IMR-90 (cell line): ENCODE data around the gene FARP1. TPM values are rescaled to one million over a fixed set of nuclear protein-coding genes. Genes with fewer than 3 reads are reported as not detected.

Source experiments
- ATAC-seq: fragments of 200-7000 bp; cut with Tn5 transposase; 2 replicates; pipeline ENCODE4 v1.9.1; 2020; ENCODE audit warnings: low read depth, mild to moderate bottlenecking, moderate library complexity
- BruUV-seq: library from RNA; stranded (reverse); fragments of 400-500 nt; replicated peaks from 2 replicates; lab custom pipeline; 2021; lab: Mats Ljungman, UMichigan
- CTCF ChIA-PET: fragments of 300-600 bp; formaldehyde crosslinking; extraction: SDS; loops from one replicate; lab custom pipeline; 2021; ENCODE audit warnings: antibody characterized with exemption; lab: Yijun Ruan, JAX
- POLR2A ChIA-PET: fragments of 300-600 bp; sonication (Branson Sonifier 250); formaldehyde crosslinking; loops from one replicate; lab custom pipeline; 2022; ENCODE audit warnings: antibody characterized with exemption; ENCODE audit not compliant: unreplicated experiment; lab: Charles Lee
- DNase-seq: peaks from one replicate; pipeline ENCODE4 v3.0.0; 2013
- H2AFZ ChIP-seq: replicated peaks from 2 replicates; pipeline ENCODE3; 2013; ENCODE audit warnings: low read length, mild to moderate bottlenecking; ENCODE audit not compliant: poor library complexity
- H2AK5ac ChIP-seq: 2 replicates; pipeline ENCODE4 v1.6.1; 2013; ENCODE audit warnings: low read depth, low read length, inconsistent platforms
- H2AK9ac ChIP-seq: replicated peaks from 2 replicates; pipeline ENCODE3; 2013; ENCODE audit warnings: mild to moderate bottlenecking, low read depth, low read length, moderate library complexity; ENCODE audit not compliant: poor library complexity
- H2BK120ac ChIP-seq: 2 replicates; pipeline ENCODE4 v1.6.1; 2013; ENCODE audit warnings: low read depth, low read length, inconsistent platforms
- H2BK15ac ChIP-seq: 3 replicates; pipeline ENCODE4 v1.6.1; 2013; ENCODE audit warnings: low read depth, low read length, inconsistent platforms
- H2BK20ac ChIP-seq: 2 replicates; pipeline ENCODE4 v1.6.1; 2013; ENCODE audit warnings: low read depth, mild to moderate bottlenecking, inconsistent platforms, low read length, moderate library complexity
- H2BK5ac ChIP-seq: 2 replicates; pipeline ENCODE4 v1.6.1; 2013; ENCODE audit warnings: mild to moderate bottlenecking, low read depth, low read length, inconsistent platforms; ENCODE audit not compliant: poor library complexity, severe bottlenecking
- H3K14ac ChIP-seq: replicated peaks from 2 replicates; pipeline ENCODE4 v1.6.1; 2013; ENCODE audit warnings: low read depth, low read length, inconsistent platforms
- H3K18ac ChIP-seq: 2 replicates; pipeline ENCODE4 v1.6.1; 2013; ENCODE audit warnings: low read depth, low read length, control low read depth
- H3K23ac ChIP-seq: 2 replicates; pipeline ENCODE4 v1.6.1; 2013; ENCODE audit warnings: low read depth, low read length, inconsistent platforms
- H3K27ac ChIP-seq: 2 replicates; pipeline ENCODE4 v1.5.1; 2013; ENCODE audit warnings: mild to moderate bottlenecking, control low read depth, low read length; ENCODE audit not compliant: insufficient read depth
- H3K27me3 ChIP-seq: 2 replicates; pipeline ENCODE4 v1.6.1; 2013; ENCODE audit warnings: low read length; ENCODE audit not compliant: control insufficient read depth, insufficient read depth
- H3K36me3 ChIP-seq: 2 replicates; pipeline ENCODE4 v1.6.1; 2013; ENCODE audit warnings: low read length, mixed read lengths; ENCODE audit not compliant: control insufficient read depth, insufficient read depth
- H3K4ac ChIP-seq: 2 replicates; pipeline ENCODE4 v1.6.1; 2013; ENCODE audit warnings: low read depth, low read length, inconsistent platforms
- H3K4me1 ChIP-seq: 2 replicates; pipeline ENCODE4 v1.6.1; 2013; ENCODE audit warnings: low read length, mixed read lengths; ENCODE audit not compliant: control insufficient read depth, insufficient read depth
- H3K4me2 ChIP-seq: 2 replicates; pipeline ENCODE4 v1.6.1; 2013; ENCODE audit warnings: low read depth, mild to moderate bottlenecking, control low read depth, low read length, moderate library complexity
- H3K4me3 ChIP-seq: 2 replicates; pipeline ENCODE4 v1.5.1; 2013; ENCODE audit warnings: low read depth, mild to moderate bottlenecking, control low read depth, low read length, moderate library complexity; ENCODE audit not compliant: insufficient read depth
- H3K56ac ChIP-seq: 2 replicates; pipeline ENCODE4 v1.6.1; 2013; ENCODE audit warnings: low read length, inconsistent platforms; ENCODE audit not compliant: insufficient read depth; ENCODE audit errors: extremely low read depth
- H3K79me1 ChIP-seq, 2 experiments: 2 replicates each; pipeline ENCODE4 v1.6.1; 2013; ENCODE audit warnings: low read length in 2 of 2, inconsistent platforms in 1 of 2, low read depth in 1 of 2
- H3K9ac ChIP-seq: 2 replicates; pipeline ENCODE4 v1.6.1; 2013; ENCODE audit warnings: low read depth, low read length, control low read depth
- H3K9me1 ChIP-seq: 2 replicates; pipeline ENCODE4 v1.6.1; 2013; ENCODE audit warnings: low read length, inconsistent platforms; ENCODE audit not compliant: insufficient read depth
- H3K9me3 ChIP-seq: 2 replicates; pipeline ENCODE4 v1.6.1; 2013; ENCODE audit warnings: low read length; ENCODE audit not compliant: control insufficient read depth, insufficient read depth
- H4K20me1 ChIP-seq: 2 replicates; pipeline ENCODE4 v1.6.1; 2013; ENCODE audit warnings: low read length, inconsistent platforms; ENCODE audit not compliant: insufficient read depth
- H4K5ac ChIP-seq: 2 replicates; pipeline ENCODE4 v1.6.1; 2013; ENCODE audit warnings: mild to moderate bottlenecking, low read depth, low read length, control low read depth
- H4K8ac ChIP-seq, 2 experiments: 2 replicates each; pipeline ENCODE4 v1.6.1; 2013; ENCODE audit warnings: low read depth in 2 of 2, low read length in 2 of 2, control low read depth in 1 of 2, inconsistent platforms in 1 of 2
- H4K91ac ChIP-seq: 2 replicates; pipeline ENCODE4 v1.6.1; 2013; ENCODE audit warnings: low read depth, low read length, inconsistent platforms; ENCODE audit not compliant: insufficient read depth
- FOS ChIP-seq: fragments of 150-350 bp; IDR thresholded peaks from 2 replicates; pipeline ENCODE4 v1.6.1; 2016; ENCODE audit warnings: low read depth, low read length
- MXI1 ChIP-seq: IDR thresholded peaks from 2 replicates; pipeline ENCODE4 v1.6.1; 2012; ENCODE audit warnings: low read depth, mild to moderate bottlenecking, low read length, moderate library complexity, borderline replicate concordance
- RAD21 ChIP-seq: IDR thresholded peaks from 2 replicates; pipeline ENCODE4 v1.6.1; 2012; ENCODE audit warnings: low read length, improper control_type of control experiment
- RCOR1 ChIP-seq: IDR thresholded peaks from 2 replicates; pipeline ENCODE4 v1.6.1; 2012; ENCODE audit warnings: mild to moderate bottlenecking, low read length, improper control_type of control experiment; ENCODE audit not compliant: insufficient replicate concordance
- RFX5 ChIP-seq: IDR thresholded peaks from 2 replicates; pipeline ENCODE4 v1.8.0; 2012; ENCODE audit warnings: low read depth, mild to moderate bottlenecking, low read length, moderate library complexity
- SMC3 ChIP-seq: fragments of 150-350 bp; IDR thresholded peaks from 2 replicates; pipeline ENCODE4 v1.6.1; 2016; ENCODE audit warnings: low read depth, mild to moderate bottlenecking, antibody characterized with exemption, low read length, moderate library complexity
- WGBS, 2 experiments: methylation state at CpG; one replicate each; pipeline versions ENCODE4 v1.1.5 to v1.1.7; 2013; ENCODE audit warnings: missing lambda C conversion rate in 2 of 2; ENCODE audit not compliant: insufficient read length in 1 of 2; ENCODE audit errors: extremely low coverage in 2 of 2; 5-methylcytosine and 5-hydroxymethylcytosine counted together
- dilution Hi-C: fragments of 300-500 bp; cut with HindIII; formaldehyde crosslinking; loops from one replicate; pipeline ENCODE4 v1.14.3; 2018; ENCODE audit warnings: low sequenced_read_pairs; ENCODE audit not compliant: unreplicated experiment
- in situ Hi-C: fragments of 300-500 bp; cut with MboI; formaldehyde crosslinking; loops from 3 replicates; pipeline ENCODE4 v1.14.3; 2019; ENCODE audit warnings: low sequenced_read_pairs, inconsistent platforms, mixed read lengths
- intact Hi-C: fragments of 100-400 bp; cut with micrococcal nuclease; formaldehyde crosslinking; loops from 2 replicates; pipeline ENCODE4 v1.10.0; 2022
- polyA plus RNA-seq, 3 experiments: library from polyadenylated mRNA; depleted of rRNA; stranded (reverse); fragments of >200 nt; gene quantifications; 2 replicates each; pipeline ENCODE4 v1.2.3, GENCODE V29; 2012; ENCODE audit warnings: low replicate concordance in 1 of 3
- total RNA-seq: library from RNA; depleted of rRNA; stranded (reverse); fragments of >200 nt; gene quantifications from 2 replicates; pipeline ENCODE4 v1.2.3, GENCODE V29; 2012
- TF ChIP-seq, protein P1 (sequence below): fragments of 150-350 bp; IDR thresholded peaks from 2 replicates; pipeline ENCODE4 v1.6.1; 2017; ENCODE audit warnings: mild to moderate bottlenecking, antibody characterized with exemption, low read length, low read depth

Gene FARP1
- total and polyA plus RNA-seq, 2 of the 4 experiments (the other 2 are of a cell fraction): 39.6 to 57.0 TPM

DNA sequence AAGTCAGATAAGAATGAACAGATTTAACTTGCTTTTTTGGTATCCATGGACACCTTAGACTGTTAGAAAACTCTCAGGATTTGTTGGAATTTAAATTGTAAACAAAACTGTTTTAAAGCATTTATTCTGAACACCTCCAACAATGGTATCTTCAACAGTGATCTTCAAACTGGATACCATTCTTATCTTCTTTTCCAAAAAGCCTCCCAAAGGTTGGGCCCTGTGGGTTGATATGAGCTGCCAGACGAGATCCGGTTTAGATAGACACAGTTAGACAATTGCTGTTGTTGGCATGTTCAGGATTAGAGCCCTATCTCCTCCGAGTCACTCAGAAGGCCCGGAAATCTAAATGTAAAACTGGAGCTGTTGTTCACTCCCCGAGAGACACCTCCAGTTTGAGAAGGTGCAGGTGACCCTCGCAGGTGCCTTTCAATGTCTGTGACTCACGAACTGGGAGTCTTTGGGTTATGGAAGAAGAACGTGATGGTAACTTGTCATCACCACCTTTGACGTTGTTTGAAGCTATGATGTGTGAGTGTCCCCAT is 177.7 kb downstream of the FARP1 start:
- peaks cover 37% of the 10 kb centered on the region for H4K20me1 ChIP-seq
- H3K18ac ChIP-seq: no peak overlapping the region
- peaks cover 11% of the 10 kb centered on the region for H3K4me1 ChIP-seq
- no peak overlapping the region for H2BK20ac ChIP-seq
- H3K9me1 ChIP-seq: peaks cover 37% of the 10 kb centered on the region
- ChIA-PET CTCF (no interaction called here), POLR2A (no interaction called here)
- in situ Hi-C loops: no loop called here
- H3K4me2 ChIP-seq: no peak overlapping the region
- H2BK5ac ChIP-seq: no peak overlapping the region
- TF ChIP-seq, protein P1, sequence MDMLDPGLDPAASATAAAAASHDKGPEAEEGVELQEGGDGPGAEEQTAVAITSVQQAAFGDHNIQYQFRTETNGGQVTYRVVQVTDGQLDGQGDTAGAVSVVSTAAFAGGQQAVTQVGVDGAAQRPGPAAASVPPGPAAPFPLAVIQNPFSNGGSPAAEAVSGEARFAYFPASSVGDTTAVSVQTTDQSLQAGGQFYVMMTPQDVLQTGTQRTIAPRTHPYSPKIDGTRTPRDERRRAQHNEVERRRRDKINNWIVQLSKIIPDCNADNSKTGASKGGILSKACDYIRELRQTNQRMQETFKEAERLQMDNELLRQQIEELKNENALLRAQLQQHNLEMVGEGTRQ: no peak
- no peak for TF ChIP-seq RCOR1
- TF ChIP-seq RFX5: no peak
- TF ChIP-seq FOS: no peak
- no peak for TF ChIP-seq RAD21
- TF ChIP-seq MXI1: no peak
- TF ChIP-seq SMC3: no peak
- H2AK9ac ChIP-seq: no peak overlapping the region
- no peak overlapping the region for H2BK15ac ChIP-seq
- peaks cover 42 to 81% of the 10 kb centered on the region in 2 experiments for H3K79me1 ChIP-seq
- BruUV-seq: no TSS peak
- no peaks in the 10 kb centered on the region for H3K9me3 ChIP-seq
- H2AFZ ChIP-seq: no peak overlapping the region
- no peak overlapping the region for H4K5ac ChIP-seq
- H3K56ac ChIP-seq: no peak overlapping the region
- H2AK5ac ChIP-seq: peak overlapping the region; percentile 23; the same call in 1 of the 2 replicates
- no peak overlapping the region for H3K4me3 ChIP-seq
- H4K8ac ChIP-seq: no peak overlapping the region
- ATAC-seq: no peak
- DNase-seq: no peak
- WGBS, 2 experiments: 97% methylated on average over 5 of the region's 9 CpGs; no CpG with 5 or more reads in 1 of the 2 experiments
- no peak overlapping the region for H3K23ac ChIP-seq
- no peak overlapping the region for H3K4ac ChIP-seq
- H4K91ac ChIP-seq: no peak overlapping the region
- no peaks in the 10 kb centered on the region for H3K27me3 ChIP-seq
- H2BK120ac ChIP-seq: no peak overlapping the region
- intact Hi-C loops: no loop called here
- no peak overlapping the region for H3K27ac ChIP-seq
- no peak overlapping the region for H3K14ac ChIP-seq
- peaks cover 18% of the 10 kb centered on the region for H3K36me3 ChIP-seq
- dilution Hi-C loops: no loop called here
- no peak overlapping the region for H3K9ac ChIP-seq
